H9 (cell line): Measurements from ENCODE around the gene SIGLEC11. TPM values are rescaled to one million over a fixed set of nuclear protein-coding genes. Genes with fewer than 3 reads are reported as not detected.
A peak's percentile ranks its signal among the peaks of the same experiment; 100 is the strongest.

ENCODE experiments used
- DNase-seq: peaks from one replicate; pipeline ENCODE4 v3.0.0-alpha.2; 2017
- H2AFZ ChIP-seq: one replicate; pipeline ENCODE4 v1.6.1; 2013; ENCODE audit warnings: mild to moderate bottlenecking, low read length, control low read depth, moderate library complexity
- H2AK5ac ChIP-seq: 2 replicates; pipeline ENCODE4 v1.6.1; 2013; ENCODE audit warnings: low read length, control low read depth, mixed read lengths; ENCODE audit not compliant: insufficient read length
- H2BK120ac ChIP-seq: one replicate; pipeline ENCODE4 v1.6.1; 2013; ENCODE audit warnings: low read depth, mild to moderate bottlenecking, low read length, control low read depth, inconsistent platforms; ENCODE audit not compliant: poor library complexity, severe bottlenecking
- H2BK12ac ChIP-seq: 2 replicates; pipeline ENCODE4 v1.6.1; 2013; ENCODE audit warnings: low read length, control low read depth, mixed read lengths, low read depth; ENCODE audit not compliant: insufficient read length
- H2BK15ac ChIP-seq: 2 replicates; pipeline ENCODE4 v1.6.1; 2013; ENCODE audit warnings: low read depth, low read length, control low read depth
- H2BK20ac ChIP-seq: one replicate; pipeline ENCODE4 v1.6.1; 2013; ENCODE audit warnings: low read depth, mild to moderate bottlenecking, low read length, control low read depth, inconsistent platforms; ENCODE audit not compliant: poor library complexity, severe bottlenecking
- H2BK5ac ChIP-seq: 2 replicates; pipeline ENCODE4 v1.6.1; 2013; ENCODE audit warnings: low read length, control low read depth, mixed read lengths; ENCODE audit not compliant: insufficient read length
- H3K14ac ChIP-seq: 2 replicates; pipeline ENCODE4 v1.6.1; 2013; ENCODE audit warnings: low read length, control low read depth; ENCODE audit not compliant: insufficient read depth
- H3K18ac ChIP-seq: 2 replicates; pipeline ENCODE4 v1.6.1; 2013; ENCODE audit warnings: low read depth, mild to moderate bottlenecking, mixed read lengths, low read length, control low read depth; ENCODE audit not compliant: insufficient read length
- H3K23ac ChIP-seq: 2 replicates; pipeline ENCODE4 v1.6.1; 2013; ENCODE audit warnings: low read length, control low read depth, mixed read lengths, low read depth; ENCODE audit not compliant: insufficient read length
- H3K23me2 ChIP-seq: 2 replicates; pipeline ENCODE4 v1.6.1; 2013; ENCODE audit warnings: low read depth, mild to moderate bottlenecking, mixed read lengths, low read length, control low read depth; ENCODE audit not compliant: insufficient read length, poor library complexity, severe bottlenecking
- H3K27ac ChIP-seq: 2 replicates; pipeline ENCODE4 v1.5.1; 2013; ENCODE audit warnings: low read length, control low read depth, mixed read lengths, low read depth; ENCODE audit not compliant: insufficient read length
- H3K27me3 ChIP-seq: 2 replicates; pipeline ENCODE4 v1.6.1; 2013; ENCODE audit warnings: low read length, control low read depth, inconsistent platforms; ENCODE audit not compliant: insufficient read depth
- H3K4ac ChIP-seq: 2 replicates; pipeline ENCODE4 v1.6.1; 2013; ENCODE audit warnings: low read depth, mild to moderate bottlenecking, control low read depth, inconsistent platforms, low read length, moderate library complexity
- H3K4me1 ChIP-seq: 2 replicates; pipeline ENCODE4 v1.6.1; 2013; ENCODE audit warnings: low read length, control low read depth, inconsistent platforms; ENCODE audit not compliant: insufficient read depth
- H3K4me2 ChIP-seq: 2 replicates; pipeline ENCODE4 v1.6.1; 2013; ENCODE audit warnings: low read length, control low read depth, mixed read lengths; ENCODE audit not compliant: insufficient read length, insufficient read depth
- H3K56ac ChIP-seq: 2 replicates; pipeline ENCODE4 v1.6.1; 2013; ENCODE audit warnings: low read depth, mild to moderate bottlenecking, mixed read lengths, low read length, control low read depth; ENCODE audit not compliant: insufficient read length
- H3K79me1 ChIP-seq: 2 replicates; pipeline ENCODE4 v1.6.1; 2013; ENCODE audit warnings: low read depth, mild to moderate bottlenecking, moderate library complexity, low read length, control low read depth, inconsistent platforms; ENCODE audit not compliant: insufficient read depth, poor library complexity, severe bottlenecking
- H3K79me2 ChIP-seq: 2 replicates; pipeline ENCODE4 v1.6.1; 2013; ENCODE audit warnings: low read length, control low read depth, inconsistent platforms; ENCODE audit not compliant: insufficient read depth
- H3K9ac ChIP-seq: 2 replicates; pipeline ENCODE4 v1.6.1; 2013; ENCODE audit warnings: low read length, control low read depth, mixed read lengths; ENCODE audit not compliant: insufficient read length; ENCODE audit errors: extremely low read depth
- H3K9me3 ChIP-seq: one replicate; pipeline ENCODE4 v1.6.1; 2013; ENCODE audit warnings: low read depth, low read length, inconsistent platforms; ENCODE audit not compliant: control insufficient read depth
- H3T11ph ChIP-seq: one replicate; pipeline ENCODE4 v1.6.1; 2013; ENCODE audit warnings: mild to moderate bottlenecking, low read length, control low read depth, inconsistent platforms
- H4K20me1 ChIP-seq: one replicate; pipeline ENCODE4 v1.6.1; 2013; ENCODE audit not compliant: control insufficient read depth, insufficient read length, insufficient read depth
- H4K5ac ChIP-seq: 2 replicates; pipeline ENCODE4 v1.6.1; 2013; ENCODE audit warnings: low read depth, mild to moderate bottlenecking, mixed read lengths, low read length, control low read depth; ENCODE audit not compliant: insufficient read length
- H4K8ac ChIP-seq: replicated peaks from 2 replicates; pipeline ENCODE4 v1.6.1; 2013; ENCODE audit warnings: low read length, control low read depth, mixed read lengths, low read depth; ENCODE audit not compliant: insufficient read length
- H4K91ac ChIP-seq: 2 replicates; pipeline ENCODE4 v1.6.1; 2013; ENCODE audit warnings: low read depth, mild to moderate bottlenecking, moderate library complexity, mixed read lengths, low read length, control low read depth; ENCODE audit not compliant: insufficient read length
- H3K27ac Mint-ChIP-seq, 3 experiments: 2 replicates in 2 of 3; 3 replicates in 1 of 3; pipeline ENCODE4 v1.8.0; 2020 to 2021; ENCODE audit warnings: mixed read lengths in 3 of 3, mild to moderate bottlenecking in 1 of 3, moderate library complexity in 1 of 3
- H3K27me3 Mint-ChIP-seq: 2 replicates; pipeline ENCODE4 v1.8.0; 2021; ENCODE audit warnings: low read depth, mild to moderate bottlenecking, moderate library complexity, mixed read lengths
- H3K36me3 Mint-ChIP-seq, 3 experiments: 2 replicates in 2 of 3; 3 replicates in 1 of 3; pipeline ENCODE4 v1.8.0; 2020 to 2021; ENCODE audit warnings: low read depth in 3 of 3, mixed read lengths in 3 of 3; ENCODE audit not compliant: insufficient read depth in 1 of 3
- H3K4me1 Mint-ChIP-seq, 2 experiments: 2 replicates each; pipeline ENCODE4 v1.8.0; 2020; ENCODE audit warnings: mixed read lengths in 2 of 2
- H3K4me3 Mint-ChIP-seq, 2 experiments: 2 replicates in 1 of 2; 3 replicates in 1 of 2; pipeline ENCODE4 v1.8.0; 2020 to 2021; ENCODE audit warnings: mild to moderate bottlenecking in 2 of 2, mixed read lengths in 2 of 2, moderate library complexity in 1 of 2
- H3K9me3 Mint-ChIP-seq, 2 experiments: 2 replicates in 1 of 2; 3 replicates in 1 of 2; pipeline ENCODE4 v1.8.0; 2020; ENCODE audit warnings: mild to moderate bottlenecking in 2 of 2, mixed read lengths in 2 of 2, moderate library complexity in 1 of 2
- CTCF ChIP-seq: fragments of 200-600 bp; sonication (generic); conservative IDR thresholded peaks from 3 replicates; pipeline ENCODE4 v1.8.0; 2021; ENCODE audit warnings: antibody characterized with exemption, mild to moderate bottlenecking
- WGBS: extraction: QIAGEN DNeasy Blood & Tissue Kit; methylation state at CpG from one replicate; pipeline ENCODE4 v1.1.7; 2013; ENCODE audit warnings: missing lambda C conversion rate, low lambda C conversion rate, mixed read lengths; ENCODE audit not compliant: insufficient read length; ENCODE audit errors: extremely low coverage; 5-methylcytosine and 5-hydroxymethylcytosine counted together
- total RNA-seq: library from RNA; stranded (reverse); gene quantifications from 2 replicates; pipeline ENCODE4 v1.2.1, GENCODE V29; 2021

SIGLEC11 gene
- total RNA-seq, 1 experiment from 2014 or later, result not detected

GRCh38 chr19:49997709-49998108, 36.7 kb upstream of the SIGLEC11 start:
- no peaks in the 10 kb centered on the region for H3K4me1 ChIP-seq
- peaks cover 4 to 48% (median 40%) of the 10 kb centered on the region in 3 experiments; a peak in 6 of 7 replicates for H3K36me3 Mint-ChIP-seq
- no peak overlapping the region for H3T11ph ChIP-seq
- H3K23ac ChIP-seq, result no peak overlapping the region
- no peaks in the 10 kb centered on the region for H3K27me3 ChIP-seq
- H3K9me3 ChIP-seq, result no peaks in the 10 kb centered on the region
- H2BK120ac ChIP-seq, result no peak overlapping the region
- TF ChIP-seq CTCF, result no peak
- no peak overlapping the region for H4K5ac ChIP-seq
- H3K27ac Mint-ChIP-seq, result no peak overlapping the region
- no peak overlapping the region for H3K4ac ChIP-seq
- H3K4me1 Mint-ChIP-seq, result no peaks in the 10 kb centered on the region
- H2BK20ac ChIP-seq, result no peak overlapping the region
- no peak overlapping the region for H2AFZ ChIP-seq
- no peak overlapping the region for H3K27ac ChIP-seq
- no peak overlapping the region for H2BK12ac ChIP-seq
- no peak overlapping the region for H3K9ac ChIP-seq
- no peak overlapping the region for H4K8ac ChIP-seq
- H3K23me2 ChIP-seq, result peaks cover 5% of the 10 kb centered on the region
- no peak overlapping the region for H2BK15ac ChIP-seq
- H3K79me1 ChIP-seq, result no peaks in the 10 kb centered on the region
- peak; percentile 75 for DNase-seq
- H3K27me3 Mint-ChIP-seq, result no peaks in the 10 kb centered on the region
- H3K14ac ChIP-seq, result no peak overlapping the region
- no peak overlapping the region for H2AK5ac ChIP-seq
- H4K20me1 ChIP-seq, result no peaks in the 10 kb centered on the region
- no peak overlapping the region for H3K18ac ChIP-seq
- H3K79me2 ChIP-seq, result no peaks in the 10 kb centered on the region
- no peak overlapping the region for H3K4me3 Mint-ChIP-seq
- H3K4me2 ChIP-seq, result no peak overlapping the region
- WGBS, result no CpG with 5 or more reads among the region's 5 CpGs
- H3K56ac ChIP-seq, result no peak overlapping the region
- no peak overlapping the region for H4K91ac ChIP-seq
- H2BK5ac ChIP-seq, result no peak overlapping the region
- H3K9me3 Mint-ChIP-seq, result no peaks in the 10 kb centered on the region
